H1 (cell line): ENCODE results near the gene RNF151. TPM values are rescaled to one million over a fixed set of nuclear protein-coding genes. Genes with fewer than 3 reads are reported as not detected.

Source experiments
- ATF2 ChIP-seq: IDR thresholded peaks from 2 replicates; pipeline ENCODE4 v1.6.1; 2012; ENCODE audit warnings: low read length, inconsistent platforms
- CEBPB ChIP-seq: IDR thresholded peaks from 2 replicates; pipeline ENCODE4 v1.6.1; 2012; ENCODE audit warnings: low read depth, low read length
- KDM1A ChIP-seq: fragments of 200-600, 300-600 bp; sonication (generic); IDR thresholded peaks from 2 replicates; pipeline ENCODE4 v1.7.1; 2016; ENCODE audit warnings: mild to moderate bottlenecking, low read length, borderline replicate concordance
- RNF2 ChIP-seq: fragments of 200-900, 300-1000 bp; sonication (generic); IDR thresholded peaks from 2 replicates; pipeline ENCODE4 v1.7.1; 2016; ENCODE audit warnings: borderline replicate concordance, low read depth, mild to moderate bottlenecking, antibody characterized with exemption, low read length; ENCODE audit not compliant: poor library complexity, severe bottlenecking; ENCODE audit errors: missing control alignments
- SIN3A ChIP-seq, 2 experiments: IDR thresholded peaks in 1 of 2; conservative IDR thresholded peaks in 1 of 2; 2 replicates each; pipeline ENCODE4 v1.6.1; 2011 to 2012; ENCODE audit warnings: low read length in 2 of 2, improper control_type of control experiment in 1 of 2, low read depth in 1 of 2, mild to moderate bottlenecking in 1 of 2
- TBP ChIP-seq: IDR thresholded peaks from 2 replicates; pipeline ENCODE4 v1.6.1; 2011; ENCODE audit warnings: low read depth, low read length, improper control_type of control experiment
- polyA plus RNA-seq, 7 experiments: library from polyadenylated mRNA; depleted of rRNA in 3 of 7; stranded (reverse) in 5 of 7; unstranded in 2 of 7; fragments of >200 nt in 5 of 7; fragments of 200-250 nt in 2 of 7; gene quantifications; 1 replicate in 5 of 7; 2 replicates in 1 of 7; 4 replicates in 1 of 7; pipeline versions ENCODE4 v1.2.1 to v1.2.3, GENCODE V29; 2011 to 2013; ENCODE audit warnings: missing spikeins in 2 of 7, mixed read lengths in 2 of 7
- total RNA-seq: library from RNA; stranded (reverse); fragmentation: NEBNext Ultra II Directional; extraction: Animal tissue kit (Norgen Biotek cat#: 25700); gene quantifications from 2 replicates; pipeline ENCODE4 v1.2.1, GENCODE V29; 2021
- TF ChIP-seq, protein P1 (sequence below): IDR thresholded peaks from 2 replicates; pipeline ENCODE4 v1.6.1; 2012; ENCODE audit warnings: inconsistent platforms

RNF151 gene
- total and polyA plus RNA-seq, 2 of the 8 experiments (the other 6 are each of a cell fraction or from before 2014, with no cell fraction given): not detected

GRCh38 chr16:1932050-1933028 lies 34.3 kb upstream of the RNF151 start (continued):
- no peak for TF ChIP-seq ATF2
- no peak for TF ChIP-seq TBP
- TF ChIP-seq, protein P1, sequence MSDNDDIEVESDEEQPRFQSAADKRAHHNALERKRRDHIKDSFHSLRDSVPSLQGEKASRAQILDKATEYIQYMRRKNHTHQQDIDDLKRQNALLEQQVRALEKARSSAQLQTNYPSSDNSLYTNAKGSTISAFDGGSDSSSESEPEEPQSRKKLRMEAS: peak; percentile 48
- TF ChIP-seq KDM1A: peak; percentile 36; the same call in 1 of the 2 replicates
- TF ChIP-seq CEBPB: no peak
- no peak for TF ChIP-seq SIN3A (conservative IDR thresholded peaks at IDR 0.05 in 1 of 2, IDR thresholded peaks at IDR 0.05 in 1 of 2; ENCODE audit: low read depth in 1 of 2, low read length in 2 of 2)
- no peak for TF ChIP-seq RNF2
